ENCODE results near the gene GLRX5. TPM values are rescaled to one million over a fixed set of nuclear protein-coding genes. Genes with fewer than 3 reads are reported as not detected.

GLRX5 gene
- total RNA-seq, 1 donor from 2014 or later, result 35.9 TPM

- DNase-seq (ENCODE audit: low spot score), result no peak
These were observed 574 bp downstream of the GLRX5 start for GRCh38 chr14:95535226-95536021.

- no peak for DNase-seq (ENCODE audit: low spot score)
These were observed 1.3 kb downstream of the GLRX5 start for GRCh38 chr14:95536036-95536593.

DNA sequence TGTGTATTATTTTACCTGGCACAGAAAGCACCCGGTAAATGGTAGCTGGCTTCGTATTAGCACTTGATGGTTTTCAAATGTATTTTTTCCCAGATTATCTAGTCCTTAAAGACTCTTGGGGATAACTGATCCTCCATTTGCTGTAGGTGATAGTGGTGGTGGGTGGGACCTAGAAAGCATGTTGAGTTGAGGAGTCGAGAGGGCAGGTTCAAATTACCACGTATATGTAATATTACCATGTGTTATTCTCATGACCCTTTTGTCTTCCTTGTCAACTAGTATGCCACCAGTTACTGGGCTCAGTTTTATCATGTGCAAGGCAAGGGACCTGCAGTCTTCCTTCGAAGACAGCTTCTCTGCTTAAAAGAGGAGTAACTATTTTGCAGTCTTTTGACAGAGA is 1.8 kb downstream of the GLRX5 start:
- no peak for DNase-seq (ENCODE audit: low spot score)

- DNase-seq (ENCODE audit: low spot score), result no peak
These were observed 2.6 kb downstream of the GLRX5 start for GRCh38 chr14:95537298-95538089.

DNA sequence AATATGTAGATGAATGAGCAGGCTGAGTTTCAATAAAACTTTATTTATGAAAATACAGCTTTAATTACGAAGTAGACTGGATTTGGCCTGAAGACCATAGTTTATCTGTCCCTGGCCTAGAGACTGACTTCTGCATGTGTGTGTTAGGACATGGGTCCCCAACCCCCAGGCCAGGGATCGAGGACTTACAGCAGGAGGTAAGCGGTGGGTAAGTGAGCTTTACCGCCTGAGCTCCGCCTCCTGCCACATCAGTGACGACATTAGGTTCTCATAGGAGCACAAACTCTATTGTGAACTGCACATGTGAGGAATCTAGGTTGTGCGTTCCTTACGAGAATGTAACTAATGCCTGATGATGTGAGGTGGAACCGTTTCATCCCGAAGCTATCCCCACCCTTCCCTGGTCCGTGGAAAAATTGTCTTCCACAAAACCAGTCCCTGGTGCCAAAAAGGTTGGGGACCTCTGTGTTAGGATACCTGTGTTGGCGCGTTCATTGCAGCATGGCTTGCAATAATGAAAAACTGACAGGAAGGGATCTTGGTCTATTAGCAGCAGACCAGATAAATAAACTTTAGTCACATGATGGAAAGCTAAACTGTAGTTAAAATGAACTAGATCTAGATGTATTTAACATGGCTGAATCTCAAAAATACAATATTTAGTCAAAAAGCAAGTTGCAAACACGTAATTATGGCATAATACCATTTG is 4.1 kb downstream of the GLRX5 start:
- no peak for DNase-seq (ENCODE audit: low spot score)

DNA sequence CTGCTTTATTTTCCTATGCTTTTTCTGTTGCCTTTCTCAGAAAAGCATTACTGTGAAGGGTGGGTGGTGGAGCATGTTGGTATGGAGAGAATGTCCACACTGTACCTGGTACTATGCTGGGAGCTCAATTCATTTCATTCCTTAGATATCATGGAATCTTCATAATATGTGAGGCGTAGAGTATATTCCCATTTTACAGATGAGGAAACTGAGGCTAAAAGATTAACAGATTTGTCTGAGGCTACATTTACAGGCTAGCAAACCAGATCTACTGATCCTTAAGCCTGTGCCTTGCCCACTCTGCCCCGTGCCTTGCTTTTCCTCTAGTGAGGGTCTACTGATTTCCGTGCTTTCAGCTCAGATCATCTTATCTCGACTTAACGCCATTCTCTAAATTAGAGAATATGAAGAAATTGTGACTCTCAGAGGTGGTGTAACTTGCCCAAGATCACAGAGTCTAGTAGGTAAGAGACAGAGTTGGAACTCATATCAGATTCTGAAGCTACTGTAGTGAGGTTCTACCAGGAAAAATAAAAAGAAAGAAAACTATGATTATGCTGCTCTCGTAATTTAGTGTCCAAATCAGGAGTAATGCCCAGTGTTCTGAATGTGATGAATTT is 5.5 kb downstream of the GLRX5 start:
- no peak for DNase-seq (ENCODE audit: low spot score)

DNA sequence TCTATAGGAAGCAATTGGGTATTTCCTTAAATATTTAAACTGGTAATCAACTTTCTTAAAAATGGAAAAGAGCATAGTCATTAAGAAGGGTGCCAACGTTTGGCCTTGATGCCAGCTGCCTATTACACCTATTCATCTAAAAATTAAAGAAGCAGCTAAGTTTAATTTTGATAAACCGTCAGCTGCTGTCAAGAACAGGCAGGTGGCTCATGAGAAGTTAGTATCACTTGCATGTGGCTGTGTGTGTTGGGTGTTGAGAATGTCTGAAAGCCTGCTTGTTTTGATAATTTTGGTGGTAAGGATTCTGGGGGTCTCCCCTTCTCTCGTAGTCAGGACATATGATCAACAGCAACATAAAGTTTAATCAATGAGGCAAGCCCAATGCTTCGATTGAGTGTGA is 6.5 kb downstream of the GLRX5 start:
- DNase-seq (ENCODE audit: low spot score), result no peak

- DNase-seq (ENCODE audit: low spot score), result no peak
These were observed 7.4 kb downstream of the GLRX5 start for GRCh38 chr14:95541932-95542930.

DNA sequence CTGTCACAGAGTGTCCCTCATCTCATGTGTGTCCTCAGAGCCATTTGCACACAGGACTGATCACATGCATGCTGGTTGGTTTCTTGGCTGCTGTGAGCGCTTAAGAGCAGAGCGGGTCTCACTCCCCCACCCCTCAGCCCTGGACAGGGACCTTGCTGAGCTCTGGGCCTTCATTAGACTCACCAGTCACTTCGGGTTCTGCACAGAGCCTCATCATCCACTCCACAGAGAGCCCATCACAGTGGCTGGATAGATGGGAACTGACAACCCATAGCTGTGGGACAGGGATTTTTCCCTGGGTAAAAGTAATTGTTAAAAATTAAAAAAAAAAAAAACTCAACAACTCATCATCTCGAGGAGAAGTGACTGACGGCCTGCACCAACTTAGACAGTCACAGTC is 8.2 kb downstream of the GLRX5 start:
- no peak for DNase-seq (ENCODE audit: low spot score)

- no peak for DNase-seq (ENCODE audit: low spot score)
These were observed 9.7 kb downstream of the GLRX5 start for GRCh38 chr14:95544588-95544987.

DNA sequence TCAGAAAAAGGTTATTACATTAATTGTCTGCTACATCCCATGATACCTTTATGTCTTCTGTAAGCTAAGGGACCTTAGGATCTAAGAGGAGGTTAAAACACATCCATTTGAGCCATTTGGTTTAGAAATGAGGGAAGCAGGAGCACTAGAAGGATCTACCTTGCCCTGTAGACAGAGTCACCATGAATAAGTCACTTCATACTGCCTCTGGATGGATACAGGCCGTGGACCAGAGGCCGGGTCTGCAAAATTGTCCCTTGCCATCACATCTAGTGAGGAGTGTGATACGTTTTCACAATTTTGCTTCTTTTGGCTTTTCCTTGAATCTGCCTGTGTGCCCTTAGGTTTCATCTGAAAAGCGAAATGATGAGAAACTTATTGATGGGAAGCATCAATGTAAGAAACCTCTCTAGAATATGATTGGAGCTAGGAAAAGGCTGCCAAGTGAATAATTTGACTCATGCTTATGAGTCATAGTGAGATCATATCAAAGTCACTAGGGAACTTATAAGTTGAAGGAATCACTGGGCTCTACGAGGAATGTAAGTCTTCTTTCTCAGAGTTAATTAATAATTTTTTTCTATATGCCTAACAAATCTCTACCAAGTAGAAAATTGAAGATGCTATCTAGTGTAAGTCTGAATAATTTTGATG is 10.8 kb downstream of the GLRX5 start:
- DNase-seq (ENCODE audit: low spot score), result no peak

DNA sequence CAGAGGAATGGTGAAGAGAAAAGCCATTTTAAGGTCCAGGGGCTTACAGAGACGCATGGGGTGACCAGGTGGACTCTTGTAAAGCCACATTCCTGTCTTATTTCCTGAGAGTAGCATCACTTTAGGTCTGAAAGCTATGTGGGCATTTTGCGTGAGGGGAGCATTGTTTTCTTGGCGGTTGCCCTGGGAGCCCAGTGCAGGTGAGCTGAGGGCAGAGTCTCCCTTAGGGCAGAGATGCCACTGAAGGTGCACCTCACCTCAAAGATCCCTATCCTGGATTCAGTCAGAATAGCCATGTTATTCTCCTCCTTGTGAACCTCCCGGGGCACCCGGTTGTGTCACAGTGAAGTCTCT is 12.4 kb downstream of the GLRX5 start:
- DNase-seq (ENCODE audit: low spot score), result no peak

DNA sequence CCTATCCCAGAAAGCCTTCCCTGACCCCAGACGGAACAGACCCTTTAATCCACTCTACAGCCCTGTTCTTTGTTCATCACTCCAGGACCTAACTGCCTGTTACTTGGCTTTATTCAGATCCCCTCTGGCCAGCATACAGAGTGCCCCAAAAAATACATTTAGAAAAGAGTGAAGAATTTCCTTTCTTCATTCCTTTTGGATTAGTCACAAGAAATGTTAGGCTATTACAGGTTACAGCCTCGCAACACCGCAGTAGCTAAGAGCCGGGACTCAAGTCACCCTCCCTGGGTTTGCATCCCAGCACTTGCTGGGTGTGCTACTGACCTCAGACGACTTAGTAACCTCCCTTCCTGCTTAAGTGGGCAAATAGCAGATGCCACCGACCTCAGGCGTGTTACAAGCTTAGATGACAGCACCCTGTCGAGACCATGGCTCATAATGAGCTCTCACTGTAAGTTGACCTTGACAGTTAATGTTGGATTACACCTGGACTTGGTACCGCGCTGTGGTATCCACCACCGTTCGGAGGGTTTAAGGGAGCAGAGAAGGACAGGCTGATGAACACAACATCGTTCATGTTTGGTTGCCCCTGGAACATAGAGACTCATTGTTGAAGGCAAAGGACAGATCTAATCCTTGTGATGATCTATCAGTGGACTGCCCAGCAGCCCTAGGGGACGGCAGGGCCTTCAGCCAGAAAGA is 12.9 kb downstream of the GLRX5 start:
- no peak for DNase-seq (ENCODE audit: low spot score)

DNA sequence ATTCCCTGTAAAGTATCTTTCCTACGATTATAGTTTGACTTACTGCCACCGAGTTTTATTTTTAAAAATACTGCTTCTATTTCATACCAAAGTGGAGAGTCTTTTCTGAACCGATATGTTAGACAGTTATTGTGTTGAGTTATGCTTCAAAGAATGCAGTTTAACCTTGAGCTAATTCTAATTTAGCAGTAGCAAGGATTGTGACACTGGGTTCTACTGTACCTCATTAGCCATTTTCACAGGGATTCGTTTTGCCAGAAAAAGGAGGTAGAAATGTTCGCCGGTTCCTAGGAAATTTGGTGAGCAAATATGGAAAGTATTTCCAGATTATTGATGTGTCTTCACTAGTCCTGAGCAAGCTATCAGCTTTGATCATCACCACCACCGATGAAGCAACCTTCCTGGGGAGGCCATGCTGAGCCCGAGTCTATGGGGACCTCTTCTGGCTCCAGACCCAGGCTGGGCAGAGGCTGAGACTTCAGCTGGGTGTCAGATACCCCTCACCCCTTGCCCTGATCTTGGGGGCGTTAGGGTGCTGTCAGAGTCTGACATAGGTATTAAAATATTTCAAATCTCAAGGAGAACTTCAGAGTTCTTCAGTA is 13.6 kb downstream of the GLRX5 start:
- DNase-seq (ENCODE audit: low spot score), result no peak

GRCh38 chr14:95549656-95550585 is 15.1 kb downstream of the GLRX5 start:
- DNase-seq (ENCODE audit: low spot score), result no peak

- no peak for DNase-seq (ENCODE audit: low spot score)
These were observed 16.6 kb downstream of the GLRX5 start for GRCh38 chr14:95551435-95551834.

GRCh38 chr14:95553141-95553540 is 18.3 kb downstream of the GLRX5 start:
- no peak for DNase-seq (ENCODE audit: low spot score)

DNA sequence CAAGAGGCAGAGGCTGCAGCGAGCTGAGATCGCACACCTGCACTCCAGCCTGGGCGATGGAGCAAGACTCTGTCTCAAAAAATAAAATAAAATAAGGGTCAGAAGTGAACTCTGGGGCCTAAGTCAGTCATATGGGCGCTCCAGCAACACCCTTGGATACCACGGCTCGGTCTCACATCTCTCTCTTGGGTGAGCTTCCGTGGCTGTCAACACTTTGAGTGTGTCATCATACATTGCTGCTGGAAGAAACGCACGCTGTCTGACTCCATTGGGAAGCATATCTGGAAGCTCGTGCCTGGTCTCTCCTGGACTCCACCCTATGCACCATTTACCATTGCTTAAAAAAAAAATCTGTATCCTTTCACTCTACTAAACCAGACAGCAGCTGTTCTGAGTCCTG is 20.2 kb downstream of the GLRX5 start:
- DNase-seq (ENCODE audit: low spot score), result no peak
